Tibial nerve (tissue), 4 donors: Measurements from ENCODE around the gene RRP1B. TPM values are rescaled to one million over a fixed set of nuclear protein-coding genes. Genes with fewer than 3 reads are reported as not detected.

Source experiments
- DNase-seq, 2 donors: peaks; one replicate each; pipeline ENCODE4 v3.0.0-alpha.2; 2019; ENCODE audit warnings: low spot score in 2 of 2
- H3K27ac ChIP-seq, 4 donors: fragments of 200-600 bp; sonication (generic) in 3 of 4; one replicate each; pipeline ENCODE4 v1.5.1; 2017 to 2019; ENCODE audit warnings: mild to moderate bottlenecking in 1 of 4
- H3K27me3 ChIP-seq, 2 donors: fragments of 200-600 bp; sonication (generic) in 1 of 2; one replicate each; pipeline versions ENCODE4 v1.5.1 to v1.6.0; 2017 to 2019
- H3K36me3 ChIP-seq, 3 donors: fragments of 200-600 bp; sonication (generic); one replicate each; pipeline ENCODE4 v1.5.1; 2018 to 2019
- H3K4me1 ChIP-seq, 4 donors: fragments of 200-600 bp; sonication (generic) in 3 of 4; one replicate each; pipeline ENCODE4 v1.5.1; 2017 to 2019
- H3K4me3 ChIP-seq, 4 donors: fragments of 200-600 bp; sonication (generic) in 3 of 4; one replicate each; pipeline ENCODE4 v1.5.1; 2017 to 2019; ENCODE audit warnings: mild to moderate bottlenecking in 1 of 4, moderate library complexity in 1 of 4
- H3K9me3 ChIP-seq, 4 donors: fragments of 200-600 bp; sonication (generic) in 3 of 4; one replicate each; pipeline ENCODE4 v1.5.1; 2017 to 2019
- EP300 ChIP-seq, 2 donors: sonication (generic); formaldehyde crosslinking; IDR thresholded peaks; one replicate each; pipeline ENCODE4 v1.6.1; 2017; ENCODE audit warnings: antibody characterized with exemption in 2 of 2, mild to moderate bottlenecking in 1 of 2
- POLR2A ChIP-seq, 2 donors: fragments of 450-650 bp; IDR thresholded peaks; one replicate each; pipeline ENCODE4 v1.6.1; 2017; ENCODE audit warnings: antibody characterized with exemption in 2 of 2, mild to moderate bottlenecking in 2 of 2, moderate library complexity in 2 of 2
- WGBS, 2 donors: methylation state at CpG; one replicate each; pipeline ENCODE4 v1.1.5; 2018; 5-methylcytosine and 5-hydroxymethylcytosine counted together
- total RNA-seq, 4 donors: library from RNA; depleted of rRNA; stranded (reverse); fragments of >200 nt; gene quantifications; one replicate each; pipeline ENCODE4 v1.1.0, GENCODE V29; 2016
- TF ChIP-seq, protein P1 (sequence below), 5 experiments: fragments of 200-600 bp in 3 of 5; fragments of 450-650 bp in 2 of 5; sonication (generic) in 3 of 5; IDR thresholded peaks; one replicate each; pipeline ENCODE4 v1.5.1; 2016 to 2019; ENCODE audit warnings: antibody characterized with exemption in 5 of 5, mild to moderate bottlenecking in 3 of 5, moderate library complexity in 2 of 5

The RRP1B gene
- total RNA-seq, 4 donors from 2014 or later = 21.4 to 29.4 (median 25.5) TPM

DNA sequence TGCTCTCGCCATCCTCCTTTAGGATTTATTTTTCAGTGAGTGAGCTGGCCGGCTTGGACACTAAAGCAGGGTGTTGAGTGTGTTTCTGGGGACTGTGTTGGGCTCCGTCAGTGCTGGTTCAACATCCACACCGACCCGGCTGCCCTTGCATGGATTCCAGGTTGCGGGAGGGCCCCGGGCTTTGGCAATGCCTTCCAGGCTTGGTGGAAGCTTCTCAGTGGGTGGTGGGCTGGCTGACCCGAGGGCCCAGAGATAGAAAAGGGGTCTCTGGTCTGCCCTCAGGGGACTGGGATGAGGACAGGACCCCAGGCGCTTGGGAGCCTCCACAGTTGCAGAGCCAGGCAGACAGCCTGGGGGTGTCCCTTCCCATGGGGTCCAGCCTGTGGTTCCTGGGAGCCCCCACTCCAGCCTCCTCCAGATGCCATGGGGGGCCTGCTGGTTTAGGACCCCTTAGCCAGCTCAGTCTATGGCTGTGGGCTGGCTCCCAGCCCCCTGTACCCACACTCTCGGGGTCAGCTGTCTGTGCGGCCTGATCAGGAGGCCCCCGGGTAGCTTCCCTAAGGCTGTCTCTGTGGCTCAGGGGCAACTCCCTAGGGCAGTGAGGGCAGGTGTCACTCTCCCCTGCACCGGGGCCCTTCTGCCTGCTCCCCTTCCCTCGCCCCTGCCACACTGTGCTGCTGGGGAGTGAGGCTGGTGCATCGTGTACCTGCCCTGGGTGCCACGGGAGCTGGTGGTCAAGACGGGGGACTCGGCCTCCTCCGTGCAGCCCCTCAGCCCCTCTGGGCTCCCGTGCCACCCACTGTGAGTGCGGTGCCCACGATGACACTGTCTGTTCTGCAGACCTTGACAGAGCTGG, 76.1 kb downstream of the RRP1B start:
- Histone ChIP-seq H3K27me3 (no peaks in the 10 kb centered on the region), H3K36me3 (peaks cover 0 to 25% (median 0%) of the 10 kb centered on the region in 3 donors), H3K4me3 (peak overlapping the region in 3 of 4 donors; percentile 20 to 47 (median 29)), H3K4me1 (peaks cover 0 to 77% (median 41%) of the 10 kb centered on the region in 4 donors), H3K27ac (peak overlapping the region; percentile 81 to 98 (median 93)), H3K9me3 (no peaks in the 10 kb centered on the region)
- DNase-seq = no peak
- 80 to 83% methylated on average over 12 to 20 of the region's 22 CpGs for WGBS, 2 donors
- TF ChIP-seq, protein P1, sequence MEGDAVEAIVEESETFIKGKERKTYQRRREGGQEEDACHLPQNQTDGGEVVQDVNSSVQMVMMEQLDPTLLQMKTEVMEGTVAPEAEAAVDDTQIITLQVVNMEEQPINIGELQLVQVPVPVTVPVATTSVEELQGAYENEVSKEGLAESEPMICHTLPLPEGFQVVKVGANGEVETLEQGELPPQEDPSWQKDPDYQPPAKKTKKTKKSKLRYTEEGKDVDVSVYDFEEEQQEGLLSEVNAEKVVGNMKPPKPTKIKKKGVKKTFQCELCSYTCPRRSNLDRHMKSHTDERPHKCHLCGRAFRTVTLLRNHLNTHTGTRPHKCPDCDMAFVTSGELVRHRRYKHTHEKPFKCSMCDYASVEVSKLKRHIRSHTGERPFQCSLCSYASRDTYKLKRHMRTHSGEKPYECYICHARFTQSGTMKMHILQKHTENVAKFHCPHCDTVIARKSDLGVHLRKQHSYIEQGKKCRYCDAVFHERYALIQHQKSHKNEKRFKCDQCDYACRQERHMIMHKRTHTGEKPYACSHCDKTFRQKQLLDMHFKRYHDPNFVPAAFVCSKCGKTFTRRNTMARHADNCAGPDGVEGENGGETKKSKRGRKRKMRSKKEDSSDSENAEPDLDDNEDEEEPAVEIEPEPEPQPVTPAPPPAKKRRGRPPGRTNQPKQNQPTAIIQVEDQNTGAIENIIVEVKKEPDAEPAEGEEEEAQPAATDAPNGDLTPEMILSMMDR (IDR thresholded peaks at IDR 0.05) = no peak
- TF ChIP-seq EP300 (IDR thresholded peaks at IDR 0.05) = no peak
- no peak for TF ChIP-seq POLR2A (IDR thresholded peaks at IDR 0.05)

DNA sequence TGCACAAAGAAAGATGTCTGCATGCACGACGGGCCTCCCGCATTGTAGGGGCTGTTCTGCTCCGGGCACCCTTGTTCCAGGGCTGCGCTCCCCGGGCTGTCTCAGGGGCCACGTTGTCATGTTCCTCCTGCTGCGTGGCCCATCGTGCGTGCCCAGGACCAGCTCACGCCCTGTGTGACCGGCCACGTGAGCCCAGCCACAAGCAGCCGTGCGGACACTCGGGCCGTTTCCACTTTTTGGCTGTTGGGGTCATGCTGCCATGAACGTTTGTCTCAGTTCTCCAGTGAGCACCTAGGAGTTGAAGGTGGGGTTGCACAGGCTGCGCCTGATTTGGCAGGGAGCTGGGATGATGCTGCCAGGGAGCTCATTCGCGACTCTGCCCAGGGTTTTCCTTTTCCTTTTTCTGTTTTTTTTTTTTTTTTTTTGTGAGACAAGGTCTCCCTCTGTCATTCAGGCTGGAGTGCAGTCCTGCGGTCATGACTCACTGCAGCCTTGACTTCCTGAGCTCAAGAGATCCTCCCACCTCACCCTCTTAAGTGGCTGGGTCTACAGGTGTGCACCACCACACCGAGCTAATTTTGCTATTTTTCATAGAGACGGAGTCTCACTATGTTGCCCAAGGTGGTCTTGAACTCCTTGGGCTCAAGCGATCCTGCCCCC, 77.0 kb downstream of the RRP1B start:
- no peak for TF ChIP-seq EP300 (IDR thresholded peaks at IDR 0.05)
- TF ChIP-seq, protein P1 (IDR thresholded peaks at IDR 0.05) = no peak
- no peak for TF ChIP-seq POLR2A (IDR thresholded peaks at IDR 0.05)
- H3K4me3 ChIP-seq = peak overlapping the region in 1 of 4 donors; percentile 47
- WGBS, 2 donors = 85 to 90% methylated on average over 21 to 25 of the region's 25 CpGs
- peaks cover 0 to 25% (median 0%) of the 10 kb centered on the region in 3 donors for H3K36me3 ChIP-seq
- H3K9me3 ChIP-seq = no peaks in the 10 kb centered on the region
- H3K4me1 ChIP-seq = peaks cover 0 to 73% (median 39%) of the 10 kb centered on the region in 4 donors
- H3K27ac ChIP-seq = peak overlapping the region; percentile 81 to 98 (median 93)
- no peak for DNase-seq
- H3K27me3 ChIP-seq = no peaks in the 10 kb centered on the region

DNA sequence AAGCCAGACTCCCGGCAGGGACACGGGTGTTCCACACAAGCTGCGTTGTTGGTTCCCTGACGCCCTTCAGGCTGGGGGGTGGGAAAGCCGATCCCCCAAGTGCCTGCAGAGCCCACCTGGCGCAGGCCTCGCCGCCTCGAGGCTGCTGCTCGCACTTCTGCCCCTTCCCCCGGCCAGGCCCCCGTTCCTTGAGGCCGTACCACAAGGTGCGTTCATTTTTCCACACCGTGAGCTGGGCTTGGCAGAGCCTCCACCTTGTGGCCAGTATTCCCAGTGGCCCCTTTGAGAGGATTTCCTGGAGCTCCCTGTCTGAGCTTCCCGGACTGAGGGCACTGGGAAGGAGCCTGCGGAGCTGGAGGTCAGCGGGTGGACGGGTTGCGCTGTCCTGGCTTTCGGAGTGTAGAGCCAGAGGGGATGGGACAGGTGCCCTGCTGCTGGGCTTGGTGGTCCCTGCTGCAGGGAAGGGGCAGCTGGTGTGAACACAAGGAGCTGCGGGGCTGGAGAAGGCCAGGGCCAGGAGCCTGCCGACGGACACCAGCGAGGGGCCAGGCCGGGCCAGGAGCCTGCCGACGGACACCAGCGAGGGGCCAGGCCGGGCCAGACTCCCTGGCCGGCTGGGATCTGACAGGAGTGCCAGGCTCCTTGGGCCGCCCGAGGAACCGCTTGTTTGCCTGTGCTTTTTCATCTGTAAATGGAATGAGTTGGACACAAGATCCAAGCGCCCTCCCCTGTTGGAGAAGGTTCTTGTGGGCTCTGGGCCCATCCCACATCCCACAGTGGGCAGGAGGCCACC, 78.0 kb downstream of the RRP1B start:
- no peaks in the 10 kb centered on the region for H3K27me3 ChIP-seq
- H3K4me3 ChIP-seq = no peak overlapping the region
- H3K9me3 ChIP-seq = no peaks in the 10 kb centered on the region
- TF ChIP-seq, protein P1 (IDR thresholded peaks at IDR 0.05) = no peak
- no peak for TF ChIP-seq POLR2A (IDR thresholded peaks at IDR 0.05)
- TF ChIP-seq EP300 (IDR thresholded peaks at IDR 0.05) = no peak
- H3K27ac ChIP-seq = peak overlapping the region; percentile 39 to 97 (median 44)
- peaks cover 0 to 63% (median 31%) of the 10 kb centered on the region in 4 donors for H3K4me1 ChIP-seq
- peaks cover 0 to 34% (median 0%) of the 10 kb centered on the region in 3 donors for H3K36me3 ChIP-seq
- no peak for DNase-seq
- WGBS, 2 donors = 83 to 87% methylated on average over 18 to 27 of the region's 35 CpGs

DNA sequence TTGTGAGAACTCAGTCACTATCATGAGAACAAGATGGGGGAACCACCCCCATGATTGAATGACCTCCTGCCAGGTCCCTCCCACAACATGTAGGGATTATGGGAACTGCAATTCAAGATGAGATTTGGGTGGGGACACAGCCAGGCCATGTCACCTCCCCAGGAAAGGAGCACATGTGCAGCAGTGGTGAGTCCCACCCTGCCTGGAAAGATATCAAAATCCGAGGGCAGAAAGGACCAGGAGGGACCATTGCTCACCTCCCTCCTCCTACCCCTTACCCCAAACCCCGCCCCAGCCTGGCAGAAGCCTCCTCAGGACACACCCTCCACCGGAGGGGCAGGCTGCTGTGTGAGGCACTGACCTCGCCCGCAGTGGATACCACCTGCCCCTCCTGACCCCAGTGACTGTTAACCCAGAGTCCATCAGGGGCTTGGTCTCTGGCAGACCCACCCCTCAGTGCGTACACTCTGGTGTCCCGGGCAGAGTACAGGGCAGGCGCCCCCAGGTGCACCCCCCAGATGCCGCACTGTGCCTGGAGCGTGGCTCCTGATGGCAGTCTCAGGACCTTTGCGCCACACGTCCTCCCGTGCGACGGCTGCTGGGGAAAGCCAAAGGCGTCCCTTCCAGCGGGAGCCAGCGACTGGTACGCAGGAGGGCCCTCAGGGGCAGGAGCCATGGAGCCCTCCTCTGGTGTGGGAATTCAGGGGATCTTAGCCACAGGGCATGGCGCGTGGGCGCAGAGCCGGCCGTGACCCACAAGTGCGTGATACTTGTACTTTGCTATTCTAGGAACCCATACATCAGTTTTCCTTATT, 80.5 kb downstream of the RRP1B start:
- WGBS, 2 donors = 27 to 54% methylated on average over 11 to 12 of the region's 25 CpGs
- Histone ChIP-seq H3K27ac (peak overlapping the region in 3 of 4 donors; percentile 41 to 82 (median 64)), H3K4me1 (peaks cover 0 to 39% (median 14%) of the 10 kb centered on the region in 4 donors), H3K9me3 (no peaks in the 10 kb centered on the region), H3K36me3 (peaks cover 0 to 55% (median 4%) of the 10 kb centered on the region in 3 donors), H3K27me3 (no peaks in the 10 kb centered on the region), H3K4me3 (no peak overlapping the region)
- TF ChIP-seq POLR2A (IDR thresholded peaks at IDR 0.05) (no peak), EP300 (IDR thresholded peaks at IDR 0.05) (no peak)
- TF ChIP-seq, protein P1 (IDR thresholded peaks at IDR 0.05) = no peak
- DNase-seq = no peak
